HepG2 (cell line): ENCODE measurements around the gene PLXNA3. TPM values are rescaled to one million over a fixed set of nuclear protein-coding genes. Genes with fewer than 3 reads are reported as not detected.

Experiments
- HOXD1 ChIP-seq: sonication (generic); formaldehyde crosslinking; IDR thresholded peaks from 2 replicates; pipeline ENCODE4 v1.5.0; 2020; ENCODE audit warnings: missing genetic modification reagents
- NPAS2 ChIP-seq: sonication (generic); formaldehyde crosslinking; IDR thresholded peaks from 2 replicates; pipeline ENCODE4 v1.8.0; 2022; ENCODE audit warnings: mild to moderate bottlenecking, missing genetic modification reagents, borderline replicate concordance
- RBM39 ChIP-seq: fragments of 200-400 bp; formaldehyde crosslinking; IDR thresholded peaks from one replicate; pipeline ENCODE4 v1.6.1; 2018; ENCODE audit warnings: antibody characterized with exemption, mild to moderate bottlenecking, low read depth, low read length; ENCODE audit not compliant: poor library complexity, severe bottlenecking
- SMARCC2 ChIP-seq: fragments of 450-650 bp; IDR thresholded peaks from 2 replicates; pipeline ENCODE4 v1.6.1; 2017; ENCODE audit warnings: antibody characterized with exemption, mild to moderate bottlenecking
- YEATS2 ChIP-seq: sonication (generic); formaldehyde crosslinking; IDR thresholded peaks from 2 replicates; pipeline ENCODE4 v1.4.0; 2020; ENCODE audit warnings: missing genetic modification reagents, borderline replicate concordance
- ZBTB46 ChIP-seq: sonication (generic); formaldehyde crosslinking; IDR thresholded peaks from 2 replicates; pipeline ENCODE4 v1.4.0; 2020; ENCODE audit warnings: mild to moderate bottlenecking, missing genetic modification reagents, borderline replicate concordance
- ZFX ChIP-seq: sonication (generic); formaldehyde crosslinking; IDR thresholded peaks from 2 replicates; pipeline ENCODE4 v1.4.0; 2020; ENCODE audit warnings: mild to moderate bottlenecking, low read depth, missing genetic modification reagents, moderate library complexity
- ZNF136 ChIP-seq: sonication (generic); formaldehyde crosslinking; IDR thresholded peaks from 2 replicates; pipeline ENCODE4 v1.8.1; 2022; ENCODE audit warnings: low read depth, mild to moderate bottlenecking, moderate library complexity, missing genetic modification reagents
- ZNF549 ChIP-seq: sonication (generic); formaldehyde crosslinking; IDR thresholded peaks from 2 replicates; pipeline ENCODE4 v1.5.0; 2020; ENCODE audit warnings: missing genetic modification reagents
- ZNF609 ChIP-seq: sonication (generic); formaldehyde crosslinking; IDR thresholded peaks from 2 replicates; pipeline ENCODE4 v1.4.0; 2020; ENCODE audit warnings: mild to moderate bottlenecking, missing genetic modification reagents, borderline replicate concordance
- ZNF674 ChIP-seq: sonication (generic); formaldehyde crosslinking; IDR thresholded peaks from 2 replicates; pipeline ENCODE4 v1.5.0; 2020; ENCODE audit warnings: low read depth, mild to moderate bottlenecking, missing genetic modification reagents
- polyA plus RNA-seq, 8 experiments: library from polyadenylated mRNA; depleted of rRNA in 3 of 8; stranded (reverse) in 7 of 8; unstranded in 1 of 8; fragments of >200 nt; fragmentation: Illumina TruSeq in 4 of 8; extraction: Trizol in 4 of 8; gene quantifications; 2 replicates each; pipeline versions ENCODE4 v1.2.1 to v1.2.3, GENCODE V29; 2011 to 2016; ENCODE audit warnings: low read depth in 4 of 8, missing spikeins in 1 of 8, mixed read lengths in 1 of 8; ENCODE audit not compliant: insufficient read depth in 1 of 8
- total RNA-seq, 5 experiments: library from RNA; depleted of rRNA; stranded (reverse); fragments of >200 nt; fragmentation: Illumina TruSeq; extraction: Trizol; gene quantifications; 2 replicates each; pipeline ENCODE4 v1.2.3, GENCODE V29; 2016; ENCODE audit warnings: low read depth in 1 of 5
- TF ChIP-seq, protein P1 (sequence below): sonication (generic); formaldehyde crosslinking; IDR thresholded peaks from 2 replicates; pipeline ENCODE4 v1.5.1; 2020; ENCODE audit warnings: mild to moderate bottlenecking, missing genetic modification reagents, moderate library complexity
- TF ChIP-seq, protein P2 (sequence below): sonication (generic); formaldehyde crosslinking; IDR thresholded peaks from 2 replicates; pipeline ENCODE4 v1.8.1; 2022; ENCODE audit warnings: mild to moderate bottlenecking, missing genetic modification reagents
- TF ChIP-seq, protein P3 (sequence below): IDR thresholded peaks from 2 replicates; pipeline ENCODE4 v1.6.1; 2016; ENCODE audit warnings: missing compliant biosample characterization, missing genetic modification reagents, borderline replicate concordance

Gene PLXNA3
- total and polyA plus RNA-seq, 2 of the 13 experiments (the other 11 are each of a cell fraction or from before 2014, with no cell fraction given), result 5.8 to 20.6 TPM

GRCh38 chrX:154478728-154479622, 20.9 kb downstream of the PLXNA3 start, which contains the start of gene LAGE3 (continued):
- no peak for TF ChIP-seq ZNF609 (CRISPR knock-in tag)
- TF ChIP-seq, protein P1, sequence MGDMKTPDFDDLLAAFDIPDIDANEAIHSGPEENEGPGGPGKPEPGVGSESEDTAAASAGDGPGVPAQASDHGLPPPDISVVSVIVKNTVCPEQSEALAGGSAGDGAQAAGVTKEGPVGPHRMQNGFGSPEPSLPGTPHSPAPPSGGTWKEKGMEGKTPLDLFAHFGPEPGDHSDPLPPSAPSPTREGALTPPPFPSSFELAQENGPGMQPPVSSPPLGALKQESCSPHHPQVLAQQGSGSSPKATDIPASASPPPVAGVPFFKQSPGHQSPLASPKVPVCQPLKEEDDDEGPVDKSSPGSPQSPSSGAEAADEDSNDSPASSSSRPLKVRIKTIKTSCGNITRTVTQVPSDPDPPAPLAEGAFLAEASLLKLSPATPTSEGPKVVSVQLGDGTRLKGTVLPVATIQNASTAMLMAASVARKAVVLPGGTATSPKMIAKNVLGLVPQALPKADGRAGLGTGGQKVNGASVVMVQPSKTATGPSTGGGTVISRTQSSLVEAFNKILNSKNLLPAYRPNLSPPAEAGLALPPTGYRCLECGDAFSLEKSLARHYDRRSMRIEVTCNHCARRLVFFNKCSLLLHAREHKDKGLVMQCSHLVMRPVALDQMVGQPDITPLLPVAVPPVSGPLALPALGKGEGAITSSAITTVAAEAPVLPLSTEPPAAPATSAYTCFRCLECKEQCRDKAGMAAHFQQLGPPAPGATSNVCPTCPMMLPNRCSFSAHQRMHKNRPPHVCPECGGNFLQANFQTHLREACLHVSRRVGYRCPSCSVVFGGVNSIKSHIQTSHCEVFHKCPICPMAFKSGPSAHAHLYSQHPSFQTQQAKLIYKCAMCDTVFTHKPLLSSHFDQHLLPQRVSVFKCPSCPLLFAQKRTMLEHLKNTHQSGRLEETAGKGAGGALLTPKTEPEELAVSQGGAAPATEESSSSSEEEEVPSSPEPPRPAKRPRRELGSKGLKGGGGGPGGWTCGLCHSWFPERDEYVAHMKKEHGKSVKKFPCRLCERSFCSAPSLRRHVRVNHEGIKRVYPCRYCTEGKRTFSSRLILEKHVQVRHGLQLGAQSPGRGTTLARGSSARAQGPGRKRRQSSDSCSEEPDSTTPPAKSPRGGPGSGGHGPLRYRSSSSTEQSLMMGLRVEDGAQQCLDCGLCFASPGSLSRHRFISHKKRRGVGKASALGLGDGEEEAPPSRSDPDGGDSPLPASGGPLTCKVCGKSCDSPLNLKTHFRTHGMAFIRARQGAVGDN (CRISPR knock-in tag), result peak; percentile 97
- TF ChIP-seq ZNF674 (CRISPR knock-in tag), result no peak
- TF ChIP-seq HOXD1 (CRISPR knock-in tag), result no peak
- TF ChIP-seq ZNF136, result no peak
- no peak for TF ChIP-seq NPAS2 (CRISPR knock-in tag)
- peak; percentile 67 for TF ChIP-seq ZFX (CRISPR knock-in tag)
- TF ChIP-seq RBM39, result no peak
- no peak for TF ChIP-seq ZBTB46 (CRISPR knock-in tag)
- no peak for TF ChIP-seq ZNF549 (CRISPR knock-in tag)
- TF ChIP-seq, protein P2, sequence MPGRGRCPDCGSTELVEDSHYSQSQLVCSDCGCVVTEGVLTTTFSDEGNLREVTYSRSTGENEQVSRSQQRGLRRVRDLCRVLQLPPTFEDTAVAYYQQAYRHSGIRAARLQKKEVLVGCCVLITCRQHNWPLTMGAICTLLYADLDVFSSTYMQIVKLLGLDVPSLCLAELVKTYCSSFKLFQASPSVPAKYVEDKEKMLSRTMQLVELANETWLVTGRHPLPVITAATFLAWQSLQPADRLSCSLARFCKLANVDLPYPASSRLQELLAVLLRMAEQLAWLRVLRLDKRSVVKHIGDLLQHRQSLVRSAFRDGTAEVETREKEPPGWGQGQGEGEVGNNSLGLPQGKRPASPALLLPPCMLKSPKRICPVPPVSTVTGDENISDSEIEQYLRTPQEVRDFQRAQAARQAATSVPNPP (CRISPR knock-in tag), result no peak
- TF ChIP-seq, protein P3, sequence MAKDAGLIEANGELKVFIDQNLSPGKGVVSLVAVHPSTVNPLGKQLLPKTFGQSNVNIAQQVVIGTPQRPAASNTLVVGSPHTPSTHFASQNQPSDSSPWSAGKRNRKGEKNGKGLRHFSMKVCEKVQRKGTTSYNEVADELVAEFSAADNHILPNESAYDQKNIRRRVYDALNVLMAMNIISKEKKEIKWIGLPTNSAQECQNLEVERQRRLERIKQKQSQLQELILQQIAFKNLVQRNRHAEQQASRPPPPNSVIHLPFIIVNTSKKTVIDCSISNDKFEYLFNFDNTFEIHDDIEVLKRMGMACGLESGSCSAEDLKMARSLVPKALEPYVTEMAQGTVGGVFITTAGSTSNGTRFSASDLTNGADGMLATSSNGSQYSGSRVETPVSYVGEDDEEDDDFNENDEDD (CRISPR knock-in tag), result peak; percentile 98
- no peak for TF ChIP-seq YEATS2 (CRISPR knock-in tag)
- TF ChIP-seq SMARCC2, result no peak
